Rectal smooth muscle tissue (tissue), 1 donor: ENCODE data around the gene AKAP4.

ENCODE experiments used
- H3K27ac ChIP-seq: one replicate; pipeline ENCODE4 v1.7.0; 2013; ENCODE audit warnings: low read depth, low read length, inconsistent platforms
- H3K27me3 ChIP-seq: one replicate; pipeline ENCODE4 v1.7.0; 2013; ENCODE audit warnings: low read length; ENCODE audit not compliant: control insufficient read depth, insufficient read depth
- H3K36me3 ChIP-seq: one replicate; pipeline ENCODE4 v1.7.0; 2013; ENCODE audit warnings: low read length; ENCODE audit not compliant: control insufficient read depth, insufficient read depth
- H3K4me1 ChIP-seq: one replicate; pipeline ENCODE4 v1.7.0; 2013; ENCODE audit warnings: low read length; ENCODE audit not compliant: control insufficient read depth, insufficient read depth
- H3K4me3 ChIP-seq: one replicate; pipeline ENCODE4 v1.7.0; 2013; ENCODE audit warnings: low read length
- H3K9ac ChIP-seq: one replicate; pipeline ENCODE4 v1.7.0; 2013; ENCODE audit warnings: low read length

Gene AKAP4

GRCh38 chrX:50165727-50166126, 35.1 kb downstream of the AKAP4 start:
- H3K27ac ChIP-seq = no peak overlapping the region
- H3K36me3 ChIP-seq = no peaks in the 10 kb centered on the region
- no peaks in the 10 kb centered on the region for H3K27me3 ChIP-seq
- no peaks in the 10 kb centered on the region for H3K4me1 ChIP-seq
- H3K4me3 ChIP-seq = no peak overlapping the region
- H3K9ac ChIP-seq = no peak overlapping the region

GRCh38 chrX:50161127-50161526, 39.7 kb downstream of the AKAP4 start:
- no peak overlapping the region for H3K9ac ChIP-seq

GRCh38 chrX:50158593-50158992, 42.2 kb downstream of the AKAP4 start:
- no peak overlapping the region for H3K4me3 ChIP-seq
- no peak overlapping the region for H3K27ac ChIP-seq
- no peaks in the 10 kb centered on the region for H3K27me3 ChIP-seq
- no peaks in the 10 kb centered on the region for H3K4me1 ChIP-seq
- H3K9ac ChIP-seq = no peak overlapping the region
- H3K36me3 ChIP-seq = no peaks in the 10 kb centered on the region

More at GRCh38 chrX:50161127-50161526, 39.7 kb downstream of the AKAP4 start:
- Histone ChIP-seq H3K27ac (no peak overlapping the region), H3K4me3 (no peak overlapping the region), H3K27me3 (no peaks in the 10 kb centered on the region), H3K36me3 (no peaks in the 10 kb centered on the region), H3K4me1 (no peaks in the 10 kb centered on the region)

- no peaks in the 10 kb centered on the region for H3K27me3 ChIP-seq
- no peak overlapping the region for H3K4me3 ChIP-seq
- H3K9ac ChIP-seq = no peak overlapping the region
- H3K27ac ChIP-seq = no peak overlapping the region
- H3K36me3 ChIP-seq = no peaks in the 10 kb centered on the region
- no peaks in the 10 kb centered on the region for H3K4me1 ChIP-seq
Measured at GRCh38 chrX:50157545-50158135, 43.2 kb downstream of the AKAP4 start.

- no peaks in the 10 kb centered on the region for H3K4me1 ChIP-seq
- H3K36me3 ChIP-seq = no peaks in the 10 kb centered on the region
- no peak overlapping the region for H3K27ac ChIP-seq
- no peak overlapping the region for H3K4me3 ChIP-seq
- H3K27me3 ChIP-seq = no peaks in the 10 kb centered on the region
- H3K9ac ChIP-seq = no peak overlapping the region
Measured at GRCh38 chrX:50154429-50154828, 46.4 kb downstream of the AKAP4 start.

GRCh38 chrX:50152456-50152855, 48.4 kb downstream of the AKAP4 start:
- Histone ChIP-seq H3K27me3 (no peaks in the 10 kb centered on the region), H3K27ac (no peak overlapping the region), H3K4me1 (no peaks in the 10 kb centered on the region), H3K4me3 (no peak overlapping the region), H3K36me3 (no peaks in the 10 kb centered on the region), H3K9ac (no peak overlapping the region)

- H3K9ac ChIP-seq = no peak overlapping the region
- H3K36me3 ChIP-seq = no peaks in the 10 kb centered on the region
- H3K4me3 ChIP-seq = no peak overlapping the region
- no peaks in the 10 kb centered on the region for H3K4me1 ChIP-seq
- no peaks in the 10 kb centered on the region for H3K27me3 ChIP-seq
- no peak overlapping the region for H3K27ac ChIP-seq
Measured at GRCh38 chrX:50147972-50148371, 52.8 kb downstream of the AKAP4 start.
